ENCODE measurements around the gene TUBB3. TPM values are rescaled to one million over a fixed set of nuclear protein-coding genes. Genes with fewer than 3 reads are reported as not detected.

Gene TUBB3
- total RNA-seq, 3 donors from 2014 or later, result 1.6 to 2.9 (median 1.8) TPM

DNA sequence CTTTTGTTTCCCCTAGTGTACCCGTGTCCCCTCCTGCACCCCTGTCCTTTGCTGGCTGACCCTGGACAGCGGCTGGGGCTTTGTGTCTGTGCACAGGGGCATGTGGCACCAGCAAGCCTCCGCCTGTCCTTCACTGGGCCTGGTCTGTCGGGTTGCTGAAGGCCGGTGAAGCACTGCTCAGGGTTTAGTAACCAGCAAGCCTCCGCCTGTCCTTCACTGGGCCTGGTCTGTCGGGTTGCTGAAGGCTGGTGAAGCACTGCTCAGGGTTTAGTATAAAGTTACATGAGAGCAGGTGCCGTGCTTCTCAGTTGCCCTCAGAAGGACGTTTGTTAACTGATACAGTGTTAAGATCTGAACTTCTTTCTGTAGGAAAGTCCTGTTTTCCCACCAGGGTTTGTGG is 59.2 kb downstream of the TUBB3 start:
- Histone ChIP-seq H3K27ac (no peak overlapping the region), H3K9me3 (no peaks in the 10 kb centered on the region), H3K36me3 (no peaks in the 10 kb centered on the region), H3K4me1 (no peaks in the 10 kb centered on the region), H3K4me3 (no peak overlapping the region), H3K27me3 (no peaks in the 10 kb centered on the region)
- intact Hi-C loops (cut with DNase I; ENCODE audit: low total_unique reads), result no loop called here
- no peak for DNase-seq (ENCODE audit: low spot score in 2 of 2)
- no peak for TF ChIP-seq POLR2AphosphoS5 (IDR thresholded peaks at IDR 0.05)
- TF ChIP-seq, protein P1, sequence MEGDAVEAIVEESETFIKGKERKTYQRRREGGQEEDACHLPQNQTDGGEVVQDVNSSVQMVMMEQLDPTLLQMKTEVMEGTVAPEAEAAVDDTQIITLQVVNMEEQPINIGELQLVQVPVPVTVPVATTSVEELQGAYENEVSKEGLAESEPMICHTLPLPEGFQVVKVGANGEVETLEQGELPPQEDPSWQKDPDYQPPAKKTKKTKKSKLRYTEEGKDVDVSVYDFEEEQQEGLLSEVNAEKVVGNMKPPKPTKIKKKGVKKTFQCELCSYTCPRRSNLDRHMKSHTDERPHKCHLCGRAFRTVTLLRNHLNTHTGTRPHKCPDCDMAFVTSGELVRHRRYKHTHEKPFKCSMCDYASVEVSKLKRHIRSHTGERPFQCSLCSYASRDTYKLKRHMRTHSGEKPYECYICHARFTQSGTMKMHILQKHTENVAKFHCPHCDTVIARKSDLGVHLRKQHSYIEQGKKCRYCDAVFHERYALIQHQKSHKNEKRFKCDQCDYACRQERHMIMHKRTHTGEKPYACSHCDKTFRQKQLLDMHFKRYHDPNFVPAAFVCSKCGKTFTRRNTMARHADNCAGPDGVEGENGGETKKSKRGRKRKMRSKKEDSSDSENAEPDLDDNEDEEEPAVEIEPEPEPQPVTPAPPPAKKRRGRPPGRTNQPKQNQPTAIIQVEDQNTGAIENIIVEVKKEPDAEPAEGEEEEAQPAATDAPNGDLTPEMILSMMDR (IDR thresholded peaks at IDR 0.05), result no peak
- TF ChIP-seq POLR2A (IDR thresholded peaks at IDR 0.05), result no peak

GRCh38 chr16:89983536-89983935 is 60.4 kb downstream of the TUBB3 start:
- Histone ChIP-seq H3K36me3 (no peaks in the 10 kb centered on the region), H3K27me3 (no peaks in the 10 kb centered on the region), H3K4me3 (no peak overlapping the region), H3K4me1 (no peaks in the 10 kb centered on the region), H3K27ac (no peak overlapping the region), H3K9me3 (no peaks in the 10 kb centered on the region)
- TF ChIP-seq POLR2A (IDR thresholded peaks at IDR 0.05) (no peak), POLR2AphosphoS5 (IDR thresholded peaks at IDR 0.05) (no peak)
- TF ChIP-seq, protein P1 (IDR thresholded peaks at IDR 0.05), result no peak
- intact Hi-C loops (cut with DNase I; ENCODE audit: low total_unique reads), result no loop called here
- no peak for DNase-seq (ENCODE audit: low spot score in 2 of 2)

- TF ChIP-seq POLR2A (IDR thresholded peaks at IDR 0.05), result no peak
- TF ChIP-seq POLR2AphosphoS5 (IDR thresholded peaks at IDR 0.05), result no peak
- TF ChIP-seq, protein P1 (IDR thresholded peaks at IDR 0.05), result no peak
- Histone ChIP-seq H3K4me1 (no peaks in the 10 kb centered on the region), H3K27me3 (no peaks in the 10 kb centered on the region), H3K36me3 (no peaks in the 10 kb centered on the region), H3K27ac (no peak overlapping the region), H3K9me3 (no peaks in the 10 kb centered on the region), H3K4me3 (no peak overlapping the region)
- no peak for DNase-seq (ENCODE audit: low spot score in 2 of 2)
- intact Hi-C loops (cut with DNase I; ENCODE audit: low total_unique reads), result no loop called here
Measured at GRCh38 chr16:89984216-89984615, 61.1 kb downstream of the TUBB3 start.

GRCh38 chr16:89985219-89985618 is 62.1 kb downstream of the TUBB3 start:
- no peaks in the 10 kb centered on the region for H3K36me3 ChIP-seq
- no peak for DNase-seq (ENCODE audit: low spot score in 2 of 2)
- intact Hi-C loops (cut with DNase I; ENCODE audit: low total_unique reads), result no loop called here
- H3K4me3 ChIP-seq, result no peak overlapping the region
- H3K4me1 ChIP-seq, result no peaks in the 10 kb centered on the region
- TF ChIP-seq POLR2AphosphoS5 (IDR thresholded peaks at IDR 0.05) (no peak), POLR2A (IDR thresholded peaks at IDR 0.05) (no peak)
- TF ChIP-seq, protein P1 (IDR thresholded peaks at IDR 0.05), result no peak
- H3K27me3 ChIP-seq, result no peaks in the 10 kb centered on the region
- H3K9me3 ChIP-seq, result no peaks in the 10 kb centered on the region
- H3K27ac ChIP-seq, result no peak overlapping the region

Other genes with a start within 250 kb of the TUBB3 start
- gene CDK10, start 236.7 kb upstream of the TUBB3 start, total RNA-seq, result 10 to 100 TPM; 31.2 to 84.9 (median 67.2) TPM
- gene SPATA2L, start 221.6 kb upstream of the TUBB3 start, total RNA-seq, result 10 to 100 TPM in 2 of 3 donors, 1 to 10 TPM in 1; 9.0 to 15.1 (median 14.3) TPM
- 1 to 10 TPM; 4.8 to 6.6 (median 5.4) TPM for gene VPS9D1, start 202.4 kb upstream of the TUBB3 start, total RNA-seq
- gene ZNF276, start 201.8 kb upstream of the TUBB3 start, total RNA-seq, result 10 to 100 TPM; 19.2 to 48.5 (median 31.2) TPM
- 1 to 10 TPM in 2 of 3 donors, under 1 TPM in 1; 0.64 to 4.0 (median 3.9) TPM for gene FANCA, start 106.7 kb upstream of the TUBB3 start, total RNA-seq
- gene SPIRE2, start 94.9 kb upstream of the TUBB3 start, total RNA-seq, result 10 to 100 TPM in 1 of 3 donors, 1 to 10 TPM in 2; 1.3 to 11.1 (median 7.8) TPM
- gene TCF25, start 49.8 kb upstream of the TUBB3 start, total RNA-seq, result 100 to 1,000 TPM; 169 to 243 (median 176) TPM
- 1 to 10 TPM; 3.7 to 7.2 (median 3.8) TPM for gene MC1R, start 4.5 kb upstream of the TUBB3 start, total RNA-seq
- 10 to 100 TPM; 58.0 to 87.2 (median 75.2) TPM for gene DEF8, start 25.4 kb downstream of the TUBB3 start, total RNA-seq
- gene DBNDD1, start 96.1 kb downstream of the TUBB3 start, total RNA-seq, result 1 to 10 TPM; 3.7 to 7.9 (median 6.0) TPM
- not detected for gene PRDM7, start 154.0 kb downstream of the TUBB3 start, total RNA-seq

Measured in breast epithelium (tissue), 4 donors.